Measurements from ENCODE around the gene ERCC3.
"Not testable (repeated sequence)": the region's sequence is repeated elsewhere in the genome, so short reads cannot be mapped to it uniquely, and the experiment has no call there.

ERCC3 gene

DNA sequence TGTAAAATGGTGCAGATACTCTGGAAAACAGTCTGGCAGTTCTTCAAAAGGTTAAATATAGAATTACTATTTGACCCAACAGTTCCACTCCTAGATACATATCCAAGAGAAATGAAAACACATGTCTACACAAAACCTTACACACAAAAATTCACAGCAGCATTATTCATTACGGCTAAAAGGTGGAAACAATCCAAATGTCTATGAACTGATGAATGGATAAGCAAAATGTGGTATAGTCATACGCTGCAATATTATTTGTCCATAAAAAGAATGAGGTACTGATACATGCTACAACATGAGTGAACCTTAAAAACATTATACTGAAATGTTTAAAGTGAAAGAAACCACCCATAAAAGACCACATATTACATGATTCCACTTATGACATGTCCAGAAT lies 77.8 kb downstream of the ERCC3 start:
- Histone ChIP-seq H3K36me3 (ENCODE audit: control insufficient read depth, insufficient read depth, low read length) (no peaks in the 10 kb centered on the region), H3K79me2 (no peaks in the 10 kb centered on the region), H3K4me2 (ENCODE audit: low read length) (no peak overlapping the region), H3K4me1 (peaks cover 5% of the 10 kb centered on the region), H2AFZ (no peak overlapping the region), H3K27ac (no peak overlapping the region), H3K9ac (no peak overlapping the region), H3K27me3 (ENCODE audit: control insufficient read depth, insufficient read depth, low read length) (no peaks in the 10 kb centered on the region), H3K4me3 (ENCODE audit: low read depth, low read length) (no peak overlapping the region), H3K9me3 (ENCODE audit: control insufficient read depth, low read length) (no peaks in the 10 kb centered on the region)
- TF ChIP-seq, protein P1, sequence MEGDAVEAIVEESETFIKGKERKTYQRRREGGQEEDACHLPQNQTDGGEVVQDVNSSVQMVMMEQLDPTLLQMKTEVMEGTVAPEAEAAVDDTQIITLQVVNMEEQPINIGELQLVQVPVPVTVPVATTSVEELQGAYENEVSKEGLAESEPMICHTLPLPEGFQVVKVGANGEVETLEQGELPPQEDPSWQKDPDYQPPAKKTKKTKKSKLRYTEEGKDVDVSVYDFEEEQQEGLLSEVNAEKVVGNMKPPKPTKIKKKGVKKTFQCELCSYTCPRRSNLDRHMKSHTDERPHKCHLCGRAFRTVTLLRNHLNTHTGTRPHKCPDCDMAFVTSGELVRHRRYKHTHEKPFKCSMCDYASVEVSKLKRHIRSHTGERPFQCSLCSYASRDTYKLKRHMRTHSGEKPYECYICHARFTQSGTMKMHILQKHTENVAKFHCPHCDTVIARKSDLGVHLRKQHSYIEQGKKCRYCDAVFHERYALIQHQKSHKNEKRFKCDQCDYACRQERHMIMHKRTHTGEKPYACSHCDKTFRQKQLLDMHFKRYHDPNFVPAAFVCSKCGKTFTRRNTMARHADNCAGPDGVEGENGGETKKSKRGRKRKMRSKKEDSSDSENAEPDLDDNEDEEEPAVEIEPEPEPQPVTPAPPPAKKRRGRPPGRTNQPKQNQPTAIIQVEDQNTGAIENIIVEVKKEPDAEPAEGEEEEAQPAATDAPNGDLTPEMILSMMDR (IDR thresholded peaks at IDR 0.05), result no peak

- not testable (repeated sequence) for H3K27ac ChIP-seq; H3K36me3 ChIP-seq (ENCODE audit: control insufficient read depth, insufficient read depth, low read length); H3K9me3 ChIP-seq (ENCODE audit: control insufficient read depth, low read length); H3K27me3 ChIP-seq (ENCODE audit: control insufficient read depth, insufficient read depth, low read length); H3K4me3 ChIP-seq (ENCODE audit: low read depth, low read length); H3K4me1 ChIP-seq; H3K9ac ChIP-seq; H3K4me2 ChIP-seq (ENCODE audit: low read length); H2AFZ ChIP-seq; H3K79me2 ChIP-seq
Measured at GRCh38 chr2:127214201-127214600, 79.7 kb downstream of the ERCC3 start.

- no peaks in the 10 kb centered on the region for H3K9me3 ChIP-seq (ENCODE audit: control insufficient read depth, low read length)
- no peaks in the 10 kb centered on the region for H3K27me3 ChIP-seq (ENCODE audit: control insufficient read depth, insufficient read depth, low read length)
- no peak overlapping the region for H3K9ac ChIP-seq
- H2AFZ ChIP-seq, result no peak overlapping the region
- no peak overlapping the region for H3K4me3 ChIP-seq (ENCODE audit: low read depth, low read length)
- no peak overlapping the region for H3K4me2 ChIP-seq (ENCODE audit: low read length)
- H3K4me1 ChIP-seq, result no peaks in the 10 kb centered on the region
- no peaks in the 10 kb centered on the region for H3K36me3 ChIP-seq (ENCODE audit: control insufficient read depth, insufficient read depth, low read length)
- TF ChIP-seq, protein P1 (IDR thresholded peaks at IDR 0.05), result no peak
- no peaks in the 10 kb centered on the region for H3K79me2 ChIP-seq
- no peak overlapping the region for H3K27ac ChIP-seq
Measured at GRCh38 chr2:127208313-127208712, 85.6 kb downstream of the ERCC3 start.

Measured in parathyroid adenoma (tissue), 2 donors.